DND-41 (cell line): ENCODE data around the gene ZNF10.
A peak's percentile ranks its signal among the peaks of the same experiment; 100 is the strongest.

ENCODE experiments used
- ATAC-seq: fragments of 200-7000 bp; cut with Tn5 transposase; 3 replicates; pipeline ENCODE4 v1.9.1; 2021; ENCODE audit warnings: low read depth; ENCODE audit not compliant: insufficient read depth
- DNase-seq: peaks from one replicate; pipeline ENCODE4 v3.0.0-alpha.2; 2020
- H2AFZ ChIP-seq: 2 replicates; pipeline ENCODE4 v1.6.0; 2012; ENCODE audit warnings: low read depth, low read length
- H3K27ac ChIP-seq: 2 replicates; pipeline ENCODE4 v1.5.1; 2012; ENCODE audit warnings: low read length, inconsistent platforms
- H3K27me3 ChIP-seq: fragments of 200-600 bp; sonication (generic); 2 replicates; pipeline ENCODE4 v1.6.0; 2012; ENCODE audit warnings: low read length, mild to moderate bottlenecking, inconsistent platforms; ENCODE audit not compliant: insufficient read depth, poor library complexity
- H3K36me3 ChIP-seq: 2 replicates; pipeline ENCODE4 v1.5.1; 2012; ENCODE audit warnings: low read length, inconsistent platforms; ENCODE audit not compliant: insufficient read depth
- H3K4me1 ChIP-seq: 2 replicates; pipeline ENCODE4 v1.5.1; 2012; ENCODE audit warnings: mild to moderate bottlenecking, low read length; ENCODE audit not compliant: insufficient read depth
- H3K4me2 ChIP-seq: 2 replicates; pipeline ENCODE4 v1.6.0; 2012; ENCODE audit warnings: mild to moderate bottlenecking, moderate library complexity, low read length, inconsistent platforms; ENCODE audit not compliant: insufficient read depth
- H3K4me3 ChIP-seq, 2 experiments: fragments of 200-600 bp in 1 of 2; shearing (Covaris generic) in 1 of 2; 2 replicates each; pipeline ENCODE4 v1.5.1; 2012 to 2016; ENCODE audit warnings: inconsistent platforms in 2 of 2, low read length in 2 of 2, mild to moderate bottlenecking in 2 of 2, low read depth in 1 of 2, moderate library complexity in 1 of 2
- H3K79me2 ChIP-seq: 2 replicates; pipeline ENCODE4 v1.6.0; 2012; ENCODE audit warnings: low read length, inconsistent platforms; ENCODE audit not compliant: insufficient read depth
- H3K9ac ChIP-seq: 2 replicates; pipeline ENCODE4 v1.6.0; 2012; ENCODE audit warnings: low read depth, mild to moderate bottlenecking, inconsistent platforms, low read length, moderate library complexity
- H3K9me3 ChIP-seq: 2 replicates; pipeline ENCODE4 v1.5.1; 2012; ENCODE audit warnings: low read length, moderate library complexity, mild to moderate bottlenecking, inconsistent platforms; ENCODE audit not compliant: insufficient read depth, severe bottlenecking
- H4K20me1 ChIP-seq: 2 replicates; pipeline ENCODE4 v1.6.0; 2012; ENCODE audit warnings: low read length; ENCODE audit not compliant: insufficient read depth
- CTCF ChIP-seq: IDR thresholded peaks from 2 replicates; pipeline ENCODE4 v1.5.1; 2012; ENCODE audit warnings: borderline replicate concordance, low read length, moderate library complexity, mild to moderate bottlenecking; ENCODE audit not compliant: poor library complexity, severe bottlenecking; ENCODE audit errors: extremely low read depth
- EZH2 ChIP-seq: IDR thresholded peaks from 3 replicates; pipeline ENCODE4 v1.6.1; 2012; ENCODE audit warnings: borderline replicate concordance, low read depth, mild to moderate bottlenecking, moderate library complexity, low read length, inconsistent platforms; ENCODE audit not compliant: severe bottlenecking

The ZNF10 gene

GRCh38 chr12:133165776-133166175 lies 35.3 kb downstream of the ZNF10 start:
- Histone ChIP-seq H3K27me3 (no peaks in the 10 kb centered on the region), H3K9me3 (peaks cover 38% of the 10 kb centered on the region), H3K36me3 (no peaks in the 10 kb centered on the region), H3K27ac (no peak overlapping the region), H3K4me1 (no peaks in the 10 kb centered on the region), H2AFZ (no peak overlapping the region), H4K20me1 (no peaks in the 10 kb centered on the region), H3K79me2 (no peaks in the 10 kb centered on the region), H3K4me3 (no peak overlapping the region), H3K4me2 (no peak overlapping the region), H3K9ac (no peak overlapping the region)
- no peak for DNase-seq
- ATAC-seq: no peak
- TF ChIP-seq EZH2 (no peak), CTCF (no peak)

GRCh38 chr12:133172491-133172890 lies 42.1 kb downstream of the ZNF10 start:
- no peak overlapping the region for H3K27ac ChIP-seq
- H3K36me3 ChIP-seq: no peaks in the 10 kb centered on the region
- TF ChIP-seq EZH2: no peak
- TF ChIP-seq CTCF: no peak
- no peak overlapping the region for H2AFZ ChIP-seq
- H3K4me1 ChIP-seq: no peaks in the 10 kb centered on the region
- H3K4me3 ChIP-seq: no peak overlapping the region
- H4K20me1 ChIP-seq: no peaks in the 10 kb centered on the region
- DNase-seq (no peak), ATAC-seq (no peak)
- H3K27me3 ChIP-seq: no peaks in the 10 kb centered on the region
- peaks cover 39% of the 10 kb centered on the region for H3K9me3 ChIP-seq
- no peaks in the 10 kb centered on the region for H3K79me2 ChIP-seq
- no peak overlapping the region for H3K4me2 ChIP-seq
- H3K9ac ChIP-seq: no peak overlapping the region

GRCh38 chr12:133174901-133175300 lies 44.5 kb downstream of the ZNF10 start:
- Histone ChIP-seq H3K36me3 (no peaks in the 10 kb centered on the region), H3K4me2 (no peak overlapping the region), H3K9ac (no peak overlapping the region), H3K4me1 (no peaks in the 10 kb centered on the region), H4K20me1 (no peaks in the 10 kb centered on the region), H3K4me3 (no peak overlapping the region), H3K79me2 (no peaks in the 10 kb centered on the region), H3K9me3 (peaks cover 43% of the 10 kb centered on the region), H3K27me3 (no peaks in the 10 kb centered on the region), H3K27ac (no peak overlapping the region), H2AFZ (no peak overlapping the region)
- TF ChIP-seq CTCF (no peak), EZH2 (no peak)
- DNase-seq (no peak), ATAC-seq (no peak)

- DNase-seq (no peak), ATAC-seq (no peak)
- no peak overlapping the region for H3K4me2 ChIP-seq
- H4K20me1 ChIP-seq: no peaks in the 10 kb centered on the region
- H3K27me3 ChIP-seq: no peaks in the 10 kb centered on the region
- TF ChIP-seq EZH2: no peak
- peaks cover 48% of the 10 kb centered on the region for H3K9me3 ChIP-seq
- H2AFZ ChIP-seq: peak overlapping the region; percentile 9
- H3K79me2 ChIP-seq: peaks cover 18% of the 10 kb centered on the region
- peak overlapping the region in 1 of 2 experiments; percentile 87; a peak in 1 of 4 replicates for H3K4me3 ChIP-seq
- no peak overlapping the region for H3K9ac ChIP-seq
- H3K27ac ChIP-seq: no peak overlapping the region
- H3K4me1 ChIP-seq: peaks cover 11% of the 10 kb centered on the region
- H3K36me3 ChIP-seq: peaks cover 35% of the 10 kb centered on the region
Measured at GRCh38 chr12:133180669-133181068, 50.2 kb downstream of the ZNF10 start.
